Measurements from ENCODE around the gene LRRK1. TPM values are rescaled to one million over a fixed set of nuclear protein-coding genes. Genes with fewer than 3 reads are reported as not detected.

LRRK1 gene
- total and polyA plus RNA-seq, 2 experiments from 2014 or later = 2.6 to 4.5 TPM

DNA sequence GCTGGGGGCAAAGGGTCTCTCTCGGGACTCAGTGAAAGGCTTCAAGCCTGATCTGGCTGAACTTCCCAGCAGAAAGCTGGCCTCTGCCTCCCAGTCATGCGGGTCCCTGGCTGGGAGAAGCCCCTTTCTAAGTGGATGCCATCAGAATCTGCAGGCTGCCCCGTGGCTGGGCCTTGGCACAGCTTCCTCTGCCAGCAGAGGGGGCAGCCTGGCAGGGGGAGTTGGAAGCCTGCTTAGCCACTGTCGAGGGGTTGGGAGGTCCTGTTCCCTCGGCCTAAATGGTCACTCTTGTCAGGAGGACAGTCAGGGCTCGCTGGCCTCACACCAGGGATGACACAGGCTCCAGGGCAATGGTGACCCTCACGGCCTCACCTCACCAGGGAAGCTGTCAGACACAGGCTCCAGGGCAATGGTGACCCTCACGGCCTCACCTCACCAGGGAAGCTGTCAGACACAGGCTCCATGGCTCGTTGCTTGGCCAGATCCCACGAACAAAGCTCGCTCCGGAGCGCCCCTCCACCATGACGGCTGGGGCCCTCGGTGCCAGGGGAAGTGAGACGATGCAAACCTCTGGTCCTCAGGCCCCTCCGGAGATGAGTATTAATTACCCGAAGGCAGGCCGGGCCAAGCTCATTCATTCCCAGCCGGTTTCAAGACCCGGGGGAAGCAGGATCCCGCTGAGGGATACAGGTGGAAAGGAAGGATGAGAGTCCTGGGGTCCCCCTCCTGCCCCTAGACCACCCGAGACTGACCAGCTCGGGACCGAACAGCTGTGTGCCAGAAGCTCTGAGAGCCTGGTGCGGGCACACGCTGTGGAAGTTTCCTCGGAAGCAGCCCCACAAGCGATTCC, 181.7 kb downstream of the LRRK1 start:
- DNase-seq (ENCODE audit: low spot score) = no peak
- Histone ChIP-seq H2AFZ (no peak overlapping the region; the same call in 1 of the 2 replicates), H3K27ac (ENCODE audit: low read depth) (no peak overlapping the region), H3F3A (replicated peaks; ENCODE audit: low read depth) (no peaks in the 10 kb centered on the region), H3K79me2 (replicated peaks; ENCODE audit: insufficient read depth) (no peaks in the 10 kb centered on the region), H3K4me3 (no peak overlapping the region), H3K4me1 (ENCODE audit: insufficient read depth) (peaks cover 9% of the 10 kb centered on the region; the same call in 1 of the 2 replicates), H3K4me2 (no peak overlapping the region), H4K20me1 (replicated peaks; ENCODE audit: insufficient read depth) (no peaks in the 10 kb centered on the region), H3K9me2 (ENCODE audit: insufficient read depth) (no peaks in the 10 kb centered on the region), H3K27me3 (ENCODE audit: insufficient read depth) (no peaks in the 10 kb centered on the region), H3K36me3 (ENCODE audit: insufficient read depth) (no peaks in the 10 kb centered on the region)
- peaks cover 9% of the 10 kb centered on the region for H3K4me1 Mint-ChIP-seq
- TF ChIP-seq, protein P1, sequence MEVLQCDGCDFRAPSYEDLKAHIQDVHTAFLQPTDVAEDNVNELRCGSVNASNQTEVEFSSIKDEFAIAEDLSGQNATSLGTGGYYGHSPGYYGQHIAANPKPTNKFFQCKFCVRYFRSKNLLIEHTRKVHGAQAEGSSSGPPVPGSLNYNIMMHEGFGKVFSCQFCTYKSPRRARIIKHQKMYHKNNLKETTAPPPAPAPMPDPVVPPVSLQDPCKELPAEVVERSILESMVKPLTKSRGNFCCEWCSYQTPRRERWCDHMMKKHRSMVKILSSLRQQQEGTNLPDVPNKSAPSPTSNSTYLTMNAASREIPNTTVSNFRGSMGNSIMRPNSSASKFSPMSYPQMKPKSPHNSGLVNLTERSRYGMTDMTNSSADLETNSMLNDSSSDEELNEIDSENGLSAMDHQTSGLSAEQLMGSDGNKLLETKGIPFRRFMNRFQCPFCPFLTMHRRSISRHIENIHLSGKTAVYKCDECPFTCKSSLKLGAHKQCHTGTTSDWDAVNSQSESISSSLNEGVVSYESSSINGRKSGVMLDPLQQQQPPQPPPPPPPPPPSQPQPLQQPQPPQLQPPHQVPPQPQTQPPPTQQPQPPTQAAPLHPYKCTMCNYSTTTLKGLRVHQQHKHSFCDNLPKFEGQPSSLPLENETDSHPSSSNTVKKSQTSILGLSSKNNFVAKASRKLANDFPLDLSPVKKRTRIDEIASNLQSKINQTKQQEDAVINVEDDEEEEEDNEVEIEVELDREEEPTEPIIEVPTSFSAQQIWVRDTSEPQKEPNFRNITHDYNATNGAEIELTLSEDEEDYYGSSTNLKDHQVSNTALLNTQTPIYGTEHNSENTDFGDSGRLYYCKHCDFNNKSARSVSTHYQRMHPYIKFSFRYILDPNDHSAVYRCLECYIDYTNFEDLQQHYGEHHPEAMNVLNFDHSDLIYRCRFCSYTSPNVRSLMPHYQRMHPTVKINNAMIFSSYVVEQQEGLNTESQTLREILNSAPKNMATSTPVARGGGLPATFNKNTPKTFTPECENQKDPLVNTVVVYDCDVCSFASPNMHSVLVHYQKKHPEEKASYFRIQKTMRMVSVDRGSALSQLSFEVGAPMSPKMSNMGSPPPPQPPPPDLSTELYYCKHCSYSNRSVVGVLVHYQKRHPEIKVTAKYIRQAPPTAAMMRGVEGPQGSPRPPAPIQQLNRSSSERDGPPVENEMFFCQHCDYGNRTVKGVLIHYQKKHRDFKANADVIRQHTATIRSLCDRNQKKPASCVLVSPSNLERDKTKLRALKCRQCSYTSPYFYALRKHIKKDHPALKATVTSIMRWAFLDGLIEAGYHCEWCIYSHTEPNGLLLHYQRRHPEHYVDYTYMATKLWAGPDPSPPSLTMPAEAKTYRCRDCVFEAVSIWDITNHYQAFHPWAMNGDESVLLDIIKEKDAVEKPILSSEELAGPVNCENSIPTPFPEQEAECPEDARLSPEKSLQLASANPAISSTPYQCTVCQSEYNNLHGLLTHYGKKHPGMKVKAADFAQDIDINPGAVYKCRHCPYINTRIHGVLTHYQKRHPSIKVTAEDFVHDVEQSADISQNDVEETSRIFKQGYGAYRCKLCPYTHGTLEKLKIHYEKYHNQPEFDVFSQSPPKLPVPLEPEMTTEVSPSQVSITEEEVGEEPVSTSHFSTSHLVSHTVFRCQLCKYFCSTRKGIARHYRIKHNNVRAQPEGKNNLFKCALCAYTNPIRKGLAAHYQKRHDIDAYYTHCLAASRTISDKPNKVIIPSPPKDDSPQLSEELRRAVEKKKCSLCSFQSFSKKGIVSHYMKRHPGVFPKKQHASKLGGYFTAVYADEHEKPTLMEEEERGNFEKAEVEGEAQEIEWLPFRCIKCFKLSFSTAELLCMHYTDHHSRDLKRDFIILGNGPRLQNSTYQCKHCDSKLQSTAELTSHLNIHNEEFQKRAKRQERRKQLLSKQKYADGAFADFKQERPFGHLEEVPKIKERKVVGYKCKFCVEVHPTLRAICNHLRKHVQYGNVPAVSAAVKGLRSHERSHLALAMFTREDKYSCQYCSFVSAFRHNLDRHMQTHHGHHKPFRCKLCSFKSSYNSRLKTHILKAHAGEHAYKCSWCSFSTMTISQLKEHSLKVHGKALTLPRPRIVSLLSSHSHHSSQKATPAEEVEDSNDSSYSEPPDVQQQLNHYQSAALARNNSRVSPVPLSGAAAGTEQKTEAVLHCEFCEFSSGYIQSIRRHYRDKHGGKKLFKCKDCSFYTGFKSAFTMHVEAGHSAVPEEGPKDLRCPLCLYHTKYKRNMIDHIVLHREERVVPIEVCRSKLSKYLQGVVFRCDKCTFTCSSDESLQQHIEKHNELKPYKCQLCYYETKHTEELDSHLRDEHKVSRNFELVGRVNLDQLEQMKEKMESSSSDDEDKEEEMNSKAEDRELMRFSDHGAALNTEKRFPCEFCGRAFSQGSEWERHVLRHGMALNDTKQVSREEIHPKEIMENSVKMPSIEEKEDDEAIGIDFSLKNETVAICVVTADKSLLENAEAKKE (CRISPR knock-in tag; IDR thresholded peaks at IDR 0.05) = no peak
- TF ChIP-seq, protein P2, sequence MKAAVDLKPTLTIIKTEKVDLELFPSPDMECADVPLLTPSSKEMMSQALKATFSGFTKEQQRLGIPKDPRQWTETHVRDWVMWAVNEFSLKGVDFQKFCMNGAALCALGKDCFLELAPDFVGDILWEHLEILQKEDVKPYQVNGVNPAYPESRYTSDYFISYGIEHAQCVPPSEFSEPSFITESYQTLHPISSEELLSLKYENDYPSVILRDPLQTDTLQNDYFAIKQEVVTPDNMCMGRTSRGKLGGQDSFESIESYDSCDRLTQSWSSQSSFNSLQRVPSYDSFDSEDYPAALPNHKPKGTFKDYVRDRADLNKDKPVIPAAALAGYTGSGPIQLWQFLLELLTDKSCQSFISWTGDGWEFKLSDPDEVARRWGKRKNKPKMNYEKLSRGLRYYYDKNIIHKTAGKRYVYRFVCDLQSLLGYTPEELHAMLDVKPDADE (IDR thresholded peaks at IDR 0.05) = no peak
- TF ChIP-seq, protein P3, sequence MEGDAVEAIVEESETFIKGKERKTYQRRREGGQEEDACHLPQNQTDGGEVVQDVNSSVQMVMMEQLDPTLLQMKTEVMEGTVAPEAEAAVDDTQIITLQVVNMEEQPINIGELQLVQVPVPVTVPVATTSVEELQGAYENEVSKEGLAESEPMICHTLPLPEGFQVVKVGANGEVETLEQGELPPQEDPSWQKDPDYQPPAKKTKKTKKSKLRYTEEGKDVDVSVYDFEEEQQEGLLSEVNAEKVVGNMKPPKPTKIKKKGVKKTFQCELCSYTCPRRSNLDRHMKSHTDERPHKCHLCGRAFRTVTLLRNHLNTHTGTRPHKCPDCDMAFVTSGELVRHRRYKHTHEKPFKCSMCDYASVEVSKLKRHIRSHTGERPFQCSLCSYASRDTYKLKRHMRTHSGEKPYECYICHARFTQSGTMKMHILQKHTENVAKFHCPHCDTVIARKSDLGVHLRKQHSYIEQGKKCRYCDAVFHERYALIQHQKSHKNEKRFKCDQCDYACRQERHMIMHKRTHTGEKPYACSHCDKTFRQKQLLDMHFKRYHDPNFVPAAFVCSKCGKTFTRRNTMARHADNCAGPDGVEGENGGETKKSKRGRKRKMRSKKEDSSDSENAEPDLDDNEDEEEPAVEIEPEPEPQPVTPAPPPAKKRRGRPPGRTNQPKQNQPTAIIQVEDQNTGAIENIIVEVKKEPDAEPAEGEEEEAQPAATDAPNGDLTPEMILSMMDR (conservative IDR thresholded peaks at IDR 0.05; ENCODE audit: low read depth in 2 of 2) = 0 out of 4 replicates have a peak, but pooled peaks of 1 of the 2 experiments have one; percentile 15
- TF ChIP-seq EZH2 (IDR thresholded peaks at IDR 0.05; ENCODE audit: low read depth, unreplicated experiment) (no peak), ZNF114 (CRISPR knock-in tag; IDR thresholded peaks at IDR 0.05) (no peak), EZH2phosphoT487 (IDR thresholded peaks at IDR 0.05; ENCODE audit: unreplicated experiment) (no peak), JUNB (IDR thresholded peaks at IDR 0.05; ENCODE audit: unreplicated experiment) (no peak)
- H3K27me3 Mint-ChIP-seq (ENCODE audit: insufficient read depth, low read depth, poor library complexity) = peaks cover 8% of the 10 kb centered on the region
- H3K4me3 Mint-ChIP-seq = no peak overlapping the region
- no peak for ATAC-seq
- no peaks in the 10 kb centered on the region; the same call in 2 of the 3 replicates for H3K36me3 Mint-ChIP-seq (ENCODE audit: low read depth)
- H3K9me3 Mint-ChIP-seq = peaks cover 12% of the 10 kb centered on the region; the same call in 2 of the 3 replicates
- no peak overlapping the region for H3K27ac Mint-ChIP-seq

Measured in GM23338 (cell line).